Activated CD4-positive, alpha-beta T cell treated with anti-CD3 and anti-CD28 coated beads, Interleukin-2, amount 50 U/mL, for 24 hours (primary cell): ENCODE data around the gene TMUB1.

ENCODE experiments used
- DNase-seq, 2 donors: peaks; one replicate each; pipeline ENCODE4 v3.0.0-alpha.2; 2020; ENCODE audit warnings: low read depth in 1 of 2, low spot score in 1 of 2

TMUB1 gene

DNA sequence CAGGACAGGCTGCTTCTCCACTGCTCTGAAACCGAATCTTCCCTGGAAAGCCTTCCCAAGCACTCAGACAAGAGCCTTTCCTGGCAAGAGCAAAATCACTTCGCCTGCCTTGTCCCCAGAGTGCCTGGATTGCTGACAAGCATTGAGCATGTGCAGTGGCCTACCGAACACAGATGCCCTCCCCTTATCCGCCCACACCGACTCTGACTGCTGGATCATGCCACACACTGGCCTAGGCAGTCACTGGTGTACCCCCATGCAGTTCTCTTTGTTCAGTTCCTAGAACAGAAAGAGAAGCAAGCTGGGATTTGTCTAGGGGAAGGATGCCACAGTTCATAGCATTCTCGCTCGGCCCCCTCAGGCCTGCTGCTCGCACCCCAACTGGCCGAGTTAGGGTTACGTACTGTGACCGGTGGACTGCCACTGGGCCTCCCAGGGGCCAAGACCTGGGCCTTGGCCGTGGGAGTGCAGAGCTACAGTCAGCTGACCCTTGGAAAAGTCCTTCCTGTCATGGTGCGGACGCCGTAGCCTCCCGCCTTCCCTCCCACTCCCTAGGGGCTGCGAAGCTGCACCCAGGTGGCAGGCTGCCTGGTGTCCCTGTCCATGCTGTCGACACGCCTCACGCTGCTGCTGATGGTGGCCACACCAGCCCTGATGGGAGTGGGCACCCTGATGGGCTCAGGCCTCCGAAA, 48.1 kb downstream of the TMUB1 start:
- DNase-seq: no peak

DNA sequence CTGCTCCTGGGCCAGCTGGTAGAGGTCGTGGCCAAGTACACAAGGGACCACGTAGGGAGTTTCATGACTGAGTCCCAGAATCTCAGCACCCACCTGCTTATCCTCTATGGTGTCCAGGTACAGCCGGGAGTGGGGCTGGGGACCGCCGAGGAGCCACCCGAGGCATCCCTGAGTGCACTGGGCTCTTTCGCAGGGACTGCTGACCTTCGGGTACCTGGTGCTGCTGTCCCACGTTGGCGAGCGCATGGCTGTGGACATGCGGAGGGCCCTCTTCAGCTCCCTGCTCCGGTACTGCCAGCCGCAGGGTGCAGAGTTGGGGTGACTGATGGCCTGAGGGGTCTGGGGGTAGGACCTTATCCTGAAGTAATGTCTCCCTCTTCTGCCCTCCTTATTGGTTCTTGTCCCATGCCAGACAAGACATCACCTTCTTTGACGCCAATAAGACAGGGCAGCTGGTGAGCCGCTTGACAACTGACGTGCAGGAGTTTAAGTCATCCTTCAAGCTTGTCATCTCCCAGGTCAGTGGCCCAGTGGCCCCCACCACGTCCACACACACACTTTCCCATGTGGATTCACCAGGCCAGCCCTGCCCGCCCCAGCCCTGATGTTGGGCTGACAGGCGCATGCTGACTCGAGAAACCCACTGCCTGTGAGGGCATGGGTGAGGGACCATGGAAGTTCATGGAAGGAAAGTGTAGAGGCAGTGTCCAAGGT, 48.8 kb downstream of the TMUB1 start:
- DNase-seq: no peak

DNA sequence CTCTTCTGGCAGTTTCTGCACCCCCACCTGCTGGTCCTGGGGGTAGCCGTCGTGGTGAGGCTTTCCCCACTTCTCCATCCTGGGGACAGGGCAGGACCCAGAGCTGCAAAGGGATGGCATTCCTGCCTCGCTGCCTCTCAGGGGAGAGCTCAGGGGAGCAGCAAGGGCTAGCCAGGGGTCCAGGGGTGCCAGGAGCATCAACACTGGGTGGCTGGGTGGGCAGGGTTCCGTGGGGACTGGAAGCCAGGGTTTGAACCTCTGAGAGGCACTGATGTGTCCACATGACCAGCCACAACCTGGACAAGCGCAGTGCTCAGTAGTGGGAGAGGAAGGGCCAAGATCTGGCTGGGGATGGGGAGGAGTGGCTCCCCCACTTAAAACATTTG, 49.4 kb downstream of the TMUB1 start:
- no peak for DNase-seq

DNA sequence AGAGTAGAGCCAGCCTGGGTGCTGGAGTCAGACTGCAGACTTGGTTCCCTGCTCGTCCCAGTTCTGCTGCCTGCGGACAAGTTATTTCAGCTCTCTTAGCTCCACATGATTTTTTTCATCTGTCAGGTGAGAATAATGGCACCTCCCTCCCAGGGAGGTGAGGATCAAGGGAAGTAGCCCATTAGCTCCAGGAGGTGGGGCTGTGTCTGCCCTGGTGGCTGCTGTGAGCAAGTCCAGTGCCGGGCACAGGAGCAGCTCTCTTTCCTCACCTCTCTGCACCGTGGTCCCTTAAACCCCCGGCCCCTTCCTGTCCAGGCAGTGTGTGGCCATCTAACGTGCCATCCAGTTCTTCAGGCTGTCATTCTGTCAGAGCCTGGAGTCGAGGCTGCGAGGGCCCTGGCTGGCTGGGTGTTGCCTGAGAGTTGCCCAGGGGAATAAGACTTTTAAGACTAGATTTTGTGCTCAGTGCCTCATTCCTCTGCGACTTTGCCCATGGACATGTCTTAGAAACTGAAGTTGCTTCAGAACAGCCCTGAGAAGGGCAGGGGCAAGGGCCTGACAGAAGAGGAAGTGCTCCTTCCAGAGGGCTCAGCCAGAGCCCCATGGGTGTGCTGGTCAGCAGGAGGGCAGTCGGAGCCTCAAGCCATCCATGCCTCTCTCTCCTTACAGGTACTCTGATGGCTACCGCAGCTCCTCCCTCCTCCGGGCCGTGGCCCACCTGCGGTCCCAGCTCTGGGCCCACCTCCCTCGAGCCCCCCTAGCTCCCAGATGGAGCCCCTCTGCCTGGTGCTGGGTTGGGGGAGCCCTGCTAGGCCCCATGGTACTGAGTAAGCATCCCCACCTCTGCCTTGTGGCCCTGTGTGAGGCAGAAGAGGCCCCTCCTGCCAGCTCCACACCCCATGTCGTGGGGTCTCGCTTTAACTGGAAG, 50.1 kb downstream of the TMUB1 start:
- DNase-seq: no peak
